ENCODE results near the gene CD52. TPM values are rescaled to one million over a fixed set of nuclear protein-coding genes. Genes with fewer than 3 reads are reported as not detected.
"Not testable (repeated sequence)": the region's sequence is repeated elsewhere in the genome, so short reads cannot be mapped to it uniquely, and the experiment has no call there.

Gene CD52
- total RNA-seq, 1 donor from 2014 or later, result 2.4 TPM

DNA sequence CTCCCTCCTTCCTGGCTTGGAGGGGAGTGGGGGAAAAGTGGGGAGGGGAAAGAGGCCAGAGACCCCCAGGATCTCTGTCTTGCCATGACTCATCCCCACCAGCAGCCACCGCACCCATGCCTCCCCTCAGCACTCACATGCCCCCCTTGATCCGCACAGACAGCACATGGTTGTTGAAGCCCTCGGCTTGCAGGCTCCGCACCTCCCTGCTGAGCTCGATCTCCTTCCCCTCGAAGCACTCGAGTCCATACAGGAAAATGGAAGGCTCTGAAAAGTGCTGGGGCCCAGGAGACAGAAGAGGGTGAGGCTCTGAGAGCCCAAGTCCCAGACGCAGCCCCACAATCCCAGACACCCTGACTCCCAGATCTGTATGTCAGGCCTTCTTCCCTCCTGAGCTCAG lies 10.8 kb downstream of the CD52 start:
- Histone ChIP-seq H3K4me1 (no peaks in the 10 kb centered on the region), H3K9me3 (replicated peaks) (no peaks in the 10 kb centered on the region), H3K27ac (replicated peaks) (no peak overlapping the region), H3K27me3 (ENCODE audit: low read depth) (peaks cover 63% of the 10 kb centered on the region), H3K4me3 (no peak overlapping the region), H3K36me3 (no peaks in the 10 kb centered on the region)
- TF ChIP-seq, protein P1, sequence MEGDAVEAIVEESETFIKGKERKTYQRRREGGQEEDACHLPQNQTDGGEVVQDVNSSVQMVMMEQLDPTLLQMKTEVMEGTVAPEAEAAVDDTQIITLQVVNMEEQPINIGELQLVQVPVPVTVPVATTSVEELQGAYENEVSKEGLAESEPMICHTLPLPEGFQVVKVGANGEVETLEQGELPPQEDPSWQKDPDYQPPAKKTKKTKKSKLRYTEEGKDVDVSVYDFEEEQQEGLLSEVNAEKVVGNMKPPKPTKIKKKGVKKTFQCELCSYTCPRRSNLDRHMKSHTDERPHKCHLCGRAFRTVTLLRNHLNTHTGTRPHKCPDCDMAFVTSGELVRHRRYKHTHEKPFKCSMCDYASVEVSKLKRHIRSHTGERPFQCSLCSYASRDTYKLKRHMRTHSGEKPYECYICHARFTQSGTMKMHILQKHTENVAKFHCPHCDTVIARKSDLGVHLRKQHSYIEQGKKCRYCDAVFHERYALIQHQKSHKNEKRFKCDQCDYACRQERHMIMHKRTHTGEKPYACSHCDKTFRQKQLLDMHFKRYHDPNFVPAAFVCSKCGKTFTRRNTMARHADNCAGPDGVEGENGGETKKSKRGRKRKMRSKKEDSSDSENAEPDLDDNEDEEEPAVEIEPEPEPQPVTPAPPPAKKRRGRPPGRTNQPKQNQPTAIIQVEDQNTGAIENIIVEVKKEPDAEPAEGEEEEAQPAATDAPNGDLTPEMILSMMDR (IDR thresholded peaks at IDR 0.05; ENCODE audit: borderline replicate concordance), result no peak
- no peak for DNase-seq
- intact Hi-C loops (cut with micrococcal nuclease), result loop anchor here (10.0 kb wide), 1 partner anchor 224 kb away; no protein-coding TSS in a partner anchor

DNA sequence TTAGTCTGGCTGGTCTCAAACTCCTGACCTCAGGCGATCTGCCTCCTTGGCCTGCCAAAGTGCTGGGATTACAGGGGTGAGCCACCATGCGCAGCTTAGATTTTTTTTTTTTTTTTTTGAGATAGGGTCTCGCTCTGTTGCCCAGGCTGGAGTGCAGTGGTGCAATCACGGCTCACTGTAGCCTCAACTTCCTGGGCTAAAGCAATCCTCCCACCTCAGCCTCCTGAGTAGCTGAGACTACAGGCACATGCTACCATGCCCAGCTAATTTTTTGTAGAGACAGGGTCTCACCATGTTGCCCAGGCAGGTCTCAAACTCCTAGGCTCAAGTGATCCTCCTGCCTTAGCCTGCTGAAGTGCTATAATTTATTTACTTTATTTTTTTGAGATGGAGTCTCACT lies 11.6 kb downstream of the CD52 start:
- H3K4me3 ChIP-seq; H3K4me1 ChIP-seq; H3K9me3 ChIP-seq (replicated peaks); DNase-seq; H3K36me3 ChIP-seq; H3K27ac ChIP-seq (replicated peaks): not testable (repeated sequence)
- H3K27me3 ChIP-seq (ENCODE audit: low read depth), result peaks cover 71% of the 10 kb centered on the region
- intact Hi-C loops (cut with micrococcal nuclease), result loop anchor here (10.0 kb wide), 1 partner anchor 225 kb away; no protein-coding TSS in a partner anchor

DNA sequence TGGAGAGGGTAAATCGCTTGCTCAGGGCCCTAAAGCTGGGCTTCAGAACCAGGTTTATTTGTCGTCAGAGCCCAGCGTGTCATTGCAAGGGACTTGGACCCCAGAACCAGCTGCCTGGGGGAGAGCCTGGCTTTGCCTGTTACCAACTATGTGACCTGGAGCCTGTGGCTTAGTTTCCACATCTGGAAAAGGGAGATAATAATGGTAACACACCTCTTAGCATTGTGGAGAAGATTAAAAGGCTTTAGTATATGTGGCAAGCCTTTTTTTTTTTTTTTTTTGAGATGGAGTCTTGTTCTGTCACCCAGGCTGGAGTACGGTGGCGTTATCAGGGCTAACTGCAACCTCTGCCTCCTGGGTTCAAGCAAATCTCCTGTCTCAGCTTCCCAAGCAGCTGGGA lies 12.5 kb downstream of the CD52 start:
- peaks cover 77% of the 10 kb centered on the region for H3K27me3 ChIP-seq (ENCODE audit: low read depth)

DNA sequence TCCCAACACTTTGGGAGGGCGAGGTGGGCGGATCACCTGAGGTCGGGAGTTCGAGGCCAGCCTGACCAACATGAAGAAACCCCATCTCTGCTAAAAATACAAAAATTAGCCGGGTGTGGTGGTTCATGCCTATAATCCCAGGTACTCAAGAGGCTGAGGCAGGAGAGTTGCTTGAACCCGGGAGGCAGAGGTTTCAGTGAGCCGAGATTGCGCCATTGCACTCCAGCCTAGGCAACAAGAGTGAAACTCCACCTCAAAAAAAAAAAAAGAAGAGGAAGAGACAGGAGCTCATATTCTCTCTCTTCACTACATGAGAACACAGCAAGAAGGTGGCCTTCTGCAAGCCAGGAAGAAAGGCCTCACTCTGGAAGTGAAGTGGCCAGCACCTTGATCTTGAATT lies 15.6 kb downstream of the CD52 start:
- H3K4me3 ChIP-seq, result not testable (repeated sequence)

More for the DNA sequence above, 12.5 kb downstream of the CD52 start:
- Histone ChIP-seq H3K27ac (replicated peaks) (no peak overlapping the region), H3K4me3 (no peak overlapping the region), H3K4me1 (no peaks in the 10 kb centered on the region), H3K9me3 (replicated peaks) (no peaks in the 10 kb centered on the region), H3K36me3 (no peaks in the 10 kb centered on the region)
- no peak for DNase-seq
- intact Hi-C loops (cut with micrococcal nuclease), result no loop called here
- TF ChIP-seq, protein P1 (IDR thresholded peaks at IDR 0.05; ENCODE audit: borderline replicate concordance), result no peak

DNA sequence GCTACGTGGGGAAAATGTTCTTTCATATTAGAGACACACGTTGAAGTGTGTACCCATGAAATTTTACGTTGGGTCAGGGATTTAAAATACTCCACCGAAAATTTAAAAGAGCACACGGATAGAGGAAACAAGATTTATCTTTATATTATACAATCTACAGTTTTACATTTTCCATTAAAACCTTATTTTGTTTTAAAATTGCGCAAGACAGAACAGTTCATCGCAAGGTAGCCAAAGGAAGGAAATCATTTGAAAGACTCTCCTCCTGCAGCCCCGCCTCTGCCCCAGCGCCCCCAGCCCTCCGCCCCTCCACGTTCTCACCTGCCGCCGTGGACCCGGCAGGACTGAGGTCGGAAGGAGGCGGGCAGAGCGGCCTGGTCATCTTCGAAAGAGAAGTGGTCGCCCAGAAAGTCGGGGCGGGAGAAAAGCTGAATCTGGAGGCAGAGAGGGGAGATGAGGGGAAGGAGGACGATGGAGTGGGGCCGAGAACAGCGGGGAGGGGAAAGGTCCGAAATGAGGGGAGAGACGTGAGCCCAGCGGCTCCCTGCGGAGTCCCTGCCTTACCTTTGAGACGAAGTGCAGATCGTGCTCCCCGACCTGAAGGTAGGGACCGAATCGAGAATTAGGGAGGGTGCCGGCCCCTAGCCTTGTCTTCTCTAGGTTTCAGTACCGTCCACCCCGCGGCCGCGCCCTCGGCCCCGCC lies 18.2 kb downstream of the CD52 start:
- no peaks in the 10 kb centered on the region for H3K9me3 ChIP-seq (replicated peaks)
- peaks cover 61% of the 10 kb centered on the region for H3K27me3 ChIP-seq (ENCODE audit: low read depth)
- intact Hi-C loops (cut with micrococcal nuclease), result no loop called here
- H3K4me3 ChIP-seq, result peak overlapping the region; percentile 67
- H3K27ac ChIP-seq (replicated peaks), result no peak overlapping the region
- TF ChIP-seq, protein P1 (IDR thresholded peaks at IDR 0.05; ENCODE audit: borderline replicate concordance), result no peak
- H3K36me3 ChIP-seq, result no peaks in the 10 kb centered on the region
- no peak for DNase-seq
- peaks cover 15% of the 10 kb centered on the region for H3K4me1 ChIP-seq

More for the DNA sequence above, 15.6 kb downstream of the CD52 start:
- Histone ChIP-seq H3K27me3 (ENCODE audit: low read depth) (peaks cover 82% of the 10 kb centered on the region), H3K4me1 (peaks cover 15% of the 10 kb centered on the region)
- H3K27ac ChIP-seq (replicated peaks); DNase-seq; H3K36me3 ChIP-seq; intact Hi-C loops (cut with micrococcal nuclease); H3K9me3 ChIP-seq (replicated peaks): not testable (repeated sequence)

DNA sequence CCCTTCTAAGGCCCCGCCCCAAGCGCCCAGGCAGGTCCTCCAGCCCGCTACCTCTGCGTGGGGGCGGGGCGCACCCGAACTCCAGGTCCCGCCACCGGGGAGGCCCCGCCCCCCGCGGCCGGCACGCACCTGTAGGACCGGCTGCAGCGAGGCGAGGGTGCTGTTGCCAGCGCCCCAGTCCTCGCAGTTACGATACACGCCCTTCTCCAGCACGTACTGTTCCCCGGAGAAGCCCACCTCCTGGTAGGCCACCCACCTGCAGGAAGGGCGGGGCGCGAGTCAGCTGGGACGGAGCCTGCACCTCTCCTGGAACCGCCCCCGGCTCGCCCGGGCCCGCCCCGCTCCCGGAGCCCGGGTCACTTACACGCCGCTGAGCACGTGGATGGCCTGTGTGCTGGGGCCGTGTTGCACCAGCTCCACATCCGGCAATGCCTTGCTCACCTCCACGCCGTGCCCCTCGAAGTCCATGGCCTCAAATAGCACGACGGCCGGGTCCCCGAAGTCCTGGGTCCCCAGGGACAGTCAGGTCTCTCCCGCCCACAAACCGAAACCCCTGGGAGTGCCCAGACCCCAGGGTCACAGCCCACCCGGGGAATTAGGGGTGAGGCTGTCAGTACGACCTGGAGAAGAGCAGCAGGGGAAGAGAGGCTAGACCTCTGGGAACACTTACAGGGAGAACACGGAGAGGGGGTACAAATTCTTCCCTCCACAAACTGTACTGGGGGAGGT lies 18.9 kb downstream of the CD52 start:
- Histone ChIP-seq H3K27me3 (ENCODE audit: low read depth) (peaks cover 54% of the 10 kb centered on the region), H3K9me3 (replicated peaks) (no peaks in the 10 kb centered on the region), H3K4me3 (peak overlapping the region; percentile 67), H3K27ac (replicated peaks) (no peak overlapping the region), H3K36me3 (no peaks in the 10 kb centered on the region), H3K4me1 (peaks cover 15% of the 10 kb centered on the region)
- TF ChIP-seq, protein P1 (IDR thresholded peaks at IDR 0.05; ENCODE audit: borderline replicate concordance), result no peak
- intact Hi-C loops (cut with micrococcal nuclease), result no loop called here
- peak; percentile 70 for DNase-seq
